A549 (cell line): ENCODE results near the gene HOXB3.

Source experiments
- BHLHE40 ChIP-seq: IDR thresholded peaks from 2 replicates; pipeline ENCODE4 v1.6.1; 2012; ENCODE audit warnings: low read depth, low read length, inconsistent platforms
- CTCF ChIP-seq: fragments of >200 bp; sonication (Bioruptor Twin); formaldehyde crosslinking; IDR thresholded peaks from 3 replicates; pipeline ENCODE4 v1.5.1; 2016
- E2F6 ChIP-seq: IDR thresholded peaks from 2 replicates; pipeline ENCODE4 v1.6.1; 2012; ENCODE audit warnings: low read depth, borderline replicate concordance
- EP300 ChIP-seq, 2 experiments: fragments of >200 bp; sonication (Bioruptor Twin); formaldehyde crosslinking; IDR thresholded peaks; 2 replicates in 1 of 2; 3 replicates in 1 of 2; pipeline ENCODE4 v1.6.1; 2016 to 2017
- GATA3 ChIP-seq: IDR thresholded peaks from 2 replicates; pipeline ENCODE4 v1.6.1; 2012; ENCODE audit warnings: borderline replicate concordance
- JUNB ChIP-seq: fragments of >200 bp; sonication (Bioruptor Twin); formaldehyde crosslinking; IDR thresholded peaks from 2 replicates; pipeline ENCODE4 v1.6.1; 2016
- MAFK ChIP-seq: fragments of 450-650 bp; IDR thresholded peaks from 2 replicates; pipeline ENCODE4 v1.6.1; 2014; ENCODE audit not compliant: partially characterized antibody
- POLR2A ChIP-seq: IDR thresholded peaks from 2 replicates; pipeline ENCODE4 v1.6.1; 2012; ENCODE audit warnings: mild to moderate bottlenecking, low read length
- POLR2AphosphoS2 ChIP-seq: conservative IDR thresholded peaks from 2 replicates; pipeline ENCODE4 v1.6.1; 2012; ENCODE audit warnings: low read length, improper control_type of control experiment, inconsistent platforms
- RAD21 ChIP-seq, 2 experiments: fragments of >200 bp in 1 of 2; sonication (Bioruptor Twin) in 1 of 2; formaldehyde crosslinking in 1 of 2; IDR thresholded peaks in 1 of 2; conservative IDR thresholded peaks in 1 of 2; 2 replicates in 1 of 2; 3 replicates in 1 of 2; pipeline ENCODE4 v1.6.1; 2012 to 2018; ENCODE audit warnings: inconsistent platforms in 1 of 2
- RARB ChIP-seq: fragments of 250-450 bp; sonication (Bioruptor Pico); IDR thresholded peaks from 2 replicates; pipeline ENCODE4 v1.8.0; 2021; ENCODE audit warnings: mild to moderate bottlenecking, moderate library complexity
- RFX5 ChIP-seq: fragments of 450-650 bp; IDR thresholded peaks from 2 replicates; pipeline ENCODE4 v1.7.1; 2014; ENCODE audit warnings: antibody characterized with exemption, mild to moderate bottlenecking, moderate library complexity
- RNF2 ChIP-seq: fragments of 200-600 bp; sonication (generic); IDR thresholded peaks from 2 replicates; pipeline ENCODE4 v1.6.1; 2016; ENCODE audit warnings: low read depth, mild to moderate bottlenecking, antibody characterized with exemption, moderate library complexity, borderline replicate concordance

- no peak for TF ChIP-seq RARB
- no peak for TF ChIP-seq BHLHE40
- no peak for TF ChIP-seq E2F6
- no peak for TF ChIP-seq POLR2A
- TF ChIP-seq EP300 (IDR thresholded peaks at IDR 0.05) = no peak
- TF ChIP-seq RFX5 = no peak
- TF ChIP-seq MAFK = no peak
- TF ChIP-seq CTCF = no peak
- TF ChIP-seq JUNB = no peak
- no peak for TF ChIP-seq POLR2AphosphoS2
- no peak for TF ChIP-seq RNF2
- TF ChIP-seq GATA3 = no peak
- no peak for TF ChIP-seq RAD21 (conservative IDR thresholded peaks at IDR 0.05 in 1 of 2, IDR thresholded peaks at IDR 0.05 in 1 of 2)
Observed at GRCh38 chr17:48556576-48557401, 33.3 kb downstream of the HOXB3 start.
